HG03139 (cell line): Measurements from ENCODE around the gene TCEAL7.

Experiments used
- ATAC-seq: cut with Tn5 transposase; IDR thresholded peaks from one replicate; pipeline ENCODE4 v1.9.1; 2021; ENCODE audit not compliant: unreplicated experiment

Gene TCEAL7

GRCh38 chrX:103363046-103363445 lies 33.0 kb downstream of the TCEAL7 start:
- no peak for ATAC-seq

- no peak for ATAC-seq
Observed at GRCh38 chrX:103367502-103367901, 37.5 kb downstream of the TCEAL7 start.

- ATAC-seq, result no peak
Observed at GRCh38 chrX:103369479-103369878, 39.4 kb downstream of the TCEAL7 start.

- no peak for ATAC-seq
Observed at GRCh38 chrX:103372886-103373285, 42.8 kb downstream of the TCEAL7 start.

GRCh38 chrX:103373581-103373980 lies 43.5 kb downstream of the TCEAL7 start:
- ATAC-seq, result no peak

GRCh38 chrX:103376118-103376978 lies 46.3 kb downstream of the TCEAL7 start, which contains the start of gene BEX3:
BEX3 (plus strand) TSS chrX:103376538; CDS start chrX:103377522, 984 bp downstream.
- ATAC-seq, result no peak

GRCh38 chrX:103376979-103377324 lies 46.9 kb downstream of the TCEAL7 start:
- ATAC-seq, result no peak

GRCh38 chrX:103378990-103379389 lies 49.0 kb downstream of the TCEAL7 start:
- ATAC-seq, result no peak
